Lung (tissue), 13 donors: ENCODE data around the gene PPP2R5C. TPM values are rescaled to one million over a fixed set of nuclear protein-coding genes. Genes with fewer than 3 reads are reported as not detected.

Experiments used
- ATAC-seq: fragments of 200-7000 bp; cut with Tn5 transposase; one replicate; pipeline ENCODE4 v1.9.1; 2020; ENCODE audit warnings: moderate number of reproducible peaks; ENCODE audit not compliant: insufficient read depth, low FRiP score
- DNase-seq, 3 donors: peaks; one replicate each; pipeline ENCODE4 v3.0.0-alpha.2; 2013 to 2017
- H3K27ac ChIP-seq, 2 donors: one replicate each; pipeline ENCODE4 v1.5.1; 2013; ENCODE audit warnings: mild to moderate bottlenecking in 2 of 2, moderate library complexity in 2 of 2, control low read depth in 1 of 2, inconsistent platforms in 1 of 2, low read depth in 1 of 2, low read length in 1 of 2
- H3K27me3 ChIP-seq, 3 donors: one replicate each; pipeline ENCODE4 v1.5.1; 2013; ENCODE audit warnings: low read length in 2 of 3; ENCODE audit not compliant: control insufficient read depth in 3 of 3, insufficient read depth in 3 of 3
- H3K36me3 ChIP-seq, 4 donors: one replicate each; pipeline ENCODE4 v1.5.1; 2013; ENCODE audit warnings: low read length in 4 of 4, mild to moderate bottlenecking in 1 of 4, moderate library complexity in 1 of 4; ENCODE audit not compliant: control insufficient read depth in 4 of 4, insufficient read depth in 4 of 4
- H3K4me1 ChIP-seq, 5 donors: one replicate each; pipeline ENCODE4 v1.5.1; 2013; ENCODE audit warnings: low read length in 5 of 5, mild to moderate bottlenecking in 2 of 5, moderate library complexity in 1 of 5; ENCODE audit not compliant: control insufficient read depth in 5 of 5, insufficient read depth in 5 of 5
- H3K4me3 ChIP-seq: one replicate; pipeline ENCODE4 v1.5.1; 2013; ENCODE audit warnings: mild to moderate bottlenecking, control low read depth, moderate library complexity
- H3K9ac ChIP-seq, 2 donors: one replicate each; pipeline ENCODE4 v1.5.1; 2013; ENCODE audit warnings: low read length in 2 of 2, control low read depth in 1 of 2; ENCODE audit not compliant: insufficient read depth in 1 of 2
- H3K9me3 ChIP-seq, 4 donors: one replicate each; pipeline ENCODE4 v1.5.1; 2013; ENCODE audit warnings: low read length in 3 of 4, mild to moderate bottlenecking in 1 of 4, moderate library complexity in 1 of 4; ENCODE audit not compliant: control insufficient read depth in 4 of 4, insufficient read depth in 3 of 4
- WGBS, 2 donors: extraction: QIAGEN DNeasy Blood & Tissue Kit; methylation state at CpG; one replicate each; pipeline ENCODE4 v1.1.7; 2013; 5-methylcytosine and 5-hydroxymethylcytosine counted together
- polyA plus RNA-seq, 2 donors: library from polyadenylated mRNA; stranded (reverse); fragments of 200-250 nt; gene quantifications; one replicate each; pipeline ENCODE4 v1.2.1, GENCODE V29; 2013
- small RNA-seq: library from RNA; depleted of rRNA; stranded (forward); fragments of <200 nt; gene quantifications from one replicate; pipeline ENCODE3, GENCODE V24; 2014; ENCODE audit warnings: low replicate concordance
- total RNA-seq, 2 donors: library from RNA; depleted of rRNA in 1 of 2; stranded (reverse); fragments of >200 nt in 1 of 2; gene quantifications; one replicate each; pipeline ENCODE4 v1.2.1, GENCODE V29; 2014 to 2021
- TF ChIP-seq, protein P1 (sequence below): IDR thresholded peaks from 2 replicates; pipeline ENCODE4 v1.5.1; 2012; ENCODE audit warnings: mild to moderate bottlenecking; ENCODE audit errors: control extremely low read depth, extremely low read depth
- donor health status: control.
- donor health status: control.
- donor health status: Bipolar disorder and iron deficiency.
- donor health status: healthy.
- donor health status: DM: yes; HTN: yes; CAD: no.

PPP2R5C gene
- total and polyA plus RNA-seq, 4 donors, result 66.6 to 180 (median 126) TPM

GRCh38 chr14:101973356-101973755, 211.8 kb downstream of the PPP2R5C start:
- Histone ChIP-seq H3K27ac (peak overlapping the region in 1 of 2 donors; percentile 52), H3K4me3 (no peak overlapping the region), H3K27me3 (no peaks in the 10 kb centered on the region), H3K36me3 (peaks cover 0 to 12% (median 9%) of the 10 kb centered on the region in 4 donors), H3K4me1 (peaks cover 0 to 10% (median 0%) of the 10 kb centered on the region in 5 donors), H3K9ac (no peak overlapping the region), H3K9me3 (no peaks in the 10 kb centered on the region)
- WGBS, 2 donors, result 88 to 91% methylated on average over 7 of the region's 7 CpGs
- no peak for DNase-seq
- TF ChIP-seq, protein P1, sequence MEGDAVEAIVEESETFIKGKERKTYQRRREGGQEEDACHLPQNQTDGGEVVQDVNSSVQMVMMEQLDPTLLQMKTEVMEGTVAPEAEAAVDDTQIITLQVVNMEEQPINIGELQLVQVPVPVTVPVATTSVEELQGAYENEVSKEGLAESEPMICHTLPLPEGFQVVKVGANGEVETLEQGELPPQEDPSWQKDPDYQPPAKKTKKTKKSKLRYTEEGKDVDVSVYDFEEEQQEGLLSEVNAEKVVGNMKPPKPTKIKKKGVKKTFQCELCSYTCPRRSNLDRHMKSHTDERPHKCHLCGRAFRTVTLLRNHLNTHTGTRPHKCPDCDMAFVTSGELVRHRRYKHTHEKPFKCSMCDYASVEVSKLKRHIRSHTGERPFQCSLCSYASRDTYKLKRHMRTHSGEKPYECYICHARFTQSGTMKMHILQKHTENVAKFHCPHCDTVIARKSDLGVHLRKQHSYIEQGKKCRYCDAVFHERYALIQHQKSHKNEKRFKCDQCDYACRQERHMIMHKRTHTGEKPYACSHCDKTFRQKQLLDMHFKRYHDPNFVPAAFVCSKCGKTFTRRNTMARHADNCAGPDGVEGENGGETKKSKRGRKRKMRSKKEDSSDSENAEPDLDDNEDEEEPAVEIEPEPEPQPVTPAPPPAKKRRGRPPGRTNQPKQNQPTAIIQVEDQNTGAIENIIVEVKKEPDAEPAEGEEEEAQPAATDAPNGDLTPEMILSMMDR, result no peak
- ATAC-seq, result no peak

DNA sequence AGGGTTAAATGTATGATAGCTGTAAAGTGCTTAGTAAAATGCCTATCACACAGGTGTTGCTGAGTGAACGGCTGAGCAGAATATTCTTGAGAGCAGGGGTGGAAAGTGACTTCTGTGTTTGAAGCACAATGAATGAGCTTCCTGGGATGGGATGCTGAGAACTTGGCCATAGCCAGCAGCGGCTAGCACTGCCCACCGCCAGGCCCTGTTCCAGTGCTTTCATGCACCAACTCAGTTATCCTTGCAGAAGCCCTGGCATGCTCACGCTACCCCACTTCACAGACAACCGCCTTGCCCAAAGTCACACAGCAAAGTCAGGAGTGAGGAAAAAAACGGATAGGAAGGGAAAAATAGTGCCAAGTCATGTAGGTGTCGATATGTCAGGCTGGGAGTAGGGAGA, 213.7 kb downstream of the PPP2R5C start:
- Histone ChIP-seq H3K9me3 (no peaks in the 10 kb centered on the region), H3K9ac (no peak overlapping the region), H3K4me1 (peaks cover 0 to 10% (median 0%) of the 10 kb centered on the region in 5 donors), H3K4me3 (no peak overlapping the region), H3K27ac (no peak overlapping the region), H3K27me3 (no peaks in the 10 kb centered on the region), H3K36me3 (peaks cover 7 to 25% (median 11%) of the 10 kb centered on the region in 4 donors)
- WGBS, 2 donors, result 86 to 87% methylated on average over 7 of the region's 7 CpGs
- TF ChIP-seq, protein P1, result no peak
- no peak for ATAC-seq
- DNase-seq, result no peak

Small RNA genes lying within 50 kb of the gene (small RNA-seq; reads per million reads assigned to genes)
- gene AL118558.2, result not detected
- gene RNU6-790P, result not detected

Other genes with a start within 250 kb of the PPP2R5C start
- 1 to 10 TPM in 1 of 2 donors, under 1 TPM in 1; 0.91 to 1.3 TPM for gene DIO3, start 200.2 kb upstream of the PPP2R5C start, total RNA-seq
- 1 to 10 TPM; 1.5 to 7.1 TPM for gene DIO3, start 200.2 kb upstream of the PPP2R5C start, polyA plus RNA-seq
- 100 to 1,000 TPM; 438 to 485 TPM for gene DYNC1H1, start 202.9 kb downstream of the PPP2R5C start, total RNA-seq
- gene DYNC1H1, start 202.9 kb downstream of the PPP2R5C start, polyA plus RNA-seq, result 100 to 1,000 TPM; 111 to 218 TPM